K562 (cell line): Measurements from ENCODE around the gene TXNRD2. TPM values are rescaled to one million over a fixed set of nuclear protein-coding genes. Genes with fewer than 3 reads are reported as not detected.

ENCODE experiments used
- FOXA3 ChIP-seq, 2 experiments: fragments of 450-650 bp in 1 of 2; sonication (generic) in 1 of 2; formaldehyde crosslinking; IDR thresholded peaks in 1 of 2; conservative IDR thresholded peaks in 1 of 2; 2 replicates each; pipeline versions ENCODE4 v1.4.0 to v1.8.0; 2020 to 2022; ENCODE audit warnings: mild to moderate bottlenecking in 2 of 2, missing genetic modification reagents in 1 of 2
- MAFF ChIP-seq: IDR thresholded peaks from 2 replicates; pipeline ENCODE4 v1.6.1; 2012; ENCODE audit warnings: low read length, improper control_type of control experiment
- MAFK ChIP-seq: IDR thresholded peaks from 2 replicates; pipeline ENCODE4 v1.6.1; 2011; ENCODE audit warnings: low read length, improper control_type of control experiment
- TEAD4 ChIP-seq, 2 experiments: sonication (generic) in 1 of 2; formaldehyde crosslinking in 1 of 2; IDR thresholded peaks; 2 replicates each; pipeline versions ENCODE4 v1.6.1 to v1.8.0; 2012 to 2022; ENCODE audit warnings: borderline replicate concordance in 1 of 2, inconsistent platforms in 1 of 2, low read length in 1 of 2, mild to moderate bottlenecking in 1 of 2, missing genetic modification reagents in 1 of 2
- polyA plus RNA-seq, 8 experiments: library from polyadenylated mRNA; depleted of rRNA in 4 of 8; stranded (reverse) in 5 of 8; unstranded in 3 of 8; fragments of >200 nt; fragmentation: Nextera tagmentation in 2 of 8; fragmentation: Illumina TruSeq in 1 of 8; extraction: Ambion mirVana in 2 of 8; extraction: Trizol in 1 of 8; gene quantifications; 2 replicates each; pipeline versions ENCODE4 v1.2.1 to v1.2.3, GENCODE V29; 2011 to 2014; ENCODE audit warnings: inconsistent platforms in 1 of 8, missing spikeins in 1 of 8
- total RNA-seq, 7 experiments: library from RNA; depleted of rRNA in 6 of 7; stranded (reverse); fragments of >200 nt in 6 of 7; fragmentation: Illumina TruSeq in 2 of 7; extraction: Trizol in 2 of 7; gene quantifications; 2 replicates each; pipeline versions ENCODE4 v1.2.1 to v1.2.3, GENCODE V29; 2011 to 2021; ENCODE audit warnings: low replicate concordance in 1 of 7
- TF ChIP-seq, protein P1 (sequence below), 2 experiments: fragments of 450-650 bp in 1 of 2; sonication (generic) in 1 of 2; formaldehyde crosslinking in 1 of 2; IDR thresholded peaks; 2 replicates each; pipeline versions ENCODE4 v1.7.1 to v1.9.0; 2016 to 2022; ENCODE audit warnings: inconsistent platforms in 1 of 2, mild to moderate bottlenecking in 1 of 2, missing genetic modification reagents in 1 of 2
- TF ChIP-seq, protein P2 (sequence below), 2 experiments: fragments of 450-650 bp in 1 of 2; sonication (generic) in 1 of 2; formaldehyde crosslinking; conservative IDR thresholded peaks; 2 replicates each; pipeline versions ENCODE4 v1.4.0 to v1.8.1; 2020 to 2022; ENCODE audit warnings: mild to moderate bottlenecking in 1 of 2, missing genetic modification reagents in 1 of 2
- TF ChIP-seq, protein P3 (sequence below): sonication (generic); formaldehyde crosslinking; IDR thresholded peaks from 2 replicates; pipeline ENCODE4 v1.8.1; 2023; ENCODE audit warnings: mild to moderate bottlenecking, missing genetic modification reagents

TXNRD2 gene
- total and polyA plus RNA-seq, 9 of the 15 experiments (the other 6 are each of a cell fraction or from before 2014, with no cell fraction given): 3.3 to 80.2 (median 49.4) TPM

DNA sequence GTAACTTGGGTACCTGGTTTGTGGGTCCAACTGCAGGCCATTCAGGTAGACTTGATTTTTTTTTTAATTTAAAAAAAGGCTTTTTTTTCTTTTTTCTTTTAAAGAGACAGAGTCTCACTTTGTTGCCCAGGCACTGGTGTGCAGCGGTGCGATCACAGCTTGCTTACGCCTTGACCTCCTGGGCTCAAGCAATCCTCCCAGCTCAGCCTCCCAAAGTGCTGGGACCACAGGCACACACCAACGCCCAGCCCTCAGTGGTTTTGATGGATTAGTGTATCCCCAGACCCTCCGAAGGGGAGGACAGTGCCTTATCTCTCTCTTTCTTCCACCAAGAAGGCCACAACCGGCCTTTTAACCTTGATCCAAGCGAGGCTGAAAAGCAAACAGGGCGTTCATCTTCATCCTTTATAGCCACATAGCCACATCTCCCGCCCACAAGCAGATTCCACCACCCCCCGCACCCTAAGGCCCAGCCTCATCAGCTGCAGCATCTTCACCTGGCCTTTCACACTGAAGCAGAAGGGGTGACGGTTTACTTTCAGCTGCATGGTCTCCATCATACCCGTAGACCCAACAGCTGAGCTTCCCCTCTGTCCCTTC, 17.6 kb downstream of the TXNRD2 start (continued):
- TF ChIP-seq, protein P1, sequence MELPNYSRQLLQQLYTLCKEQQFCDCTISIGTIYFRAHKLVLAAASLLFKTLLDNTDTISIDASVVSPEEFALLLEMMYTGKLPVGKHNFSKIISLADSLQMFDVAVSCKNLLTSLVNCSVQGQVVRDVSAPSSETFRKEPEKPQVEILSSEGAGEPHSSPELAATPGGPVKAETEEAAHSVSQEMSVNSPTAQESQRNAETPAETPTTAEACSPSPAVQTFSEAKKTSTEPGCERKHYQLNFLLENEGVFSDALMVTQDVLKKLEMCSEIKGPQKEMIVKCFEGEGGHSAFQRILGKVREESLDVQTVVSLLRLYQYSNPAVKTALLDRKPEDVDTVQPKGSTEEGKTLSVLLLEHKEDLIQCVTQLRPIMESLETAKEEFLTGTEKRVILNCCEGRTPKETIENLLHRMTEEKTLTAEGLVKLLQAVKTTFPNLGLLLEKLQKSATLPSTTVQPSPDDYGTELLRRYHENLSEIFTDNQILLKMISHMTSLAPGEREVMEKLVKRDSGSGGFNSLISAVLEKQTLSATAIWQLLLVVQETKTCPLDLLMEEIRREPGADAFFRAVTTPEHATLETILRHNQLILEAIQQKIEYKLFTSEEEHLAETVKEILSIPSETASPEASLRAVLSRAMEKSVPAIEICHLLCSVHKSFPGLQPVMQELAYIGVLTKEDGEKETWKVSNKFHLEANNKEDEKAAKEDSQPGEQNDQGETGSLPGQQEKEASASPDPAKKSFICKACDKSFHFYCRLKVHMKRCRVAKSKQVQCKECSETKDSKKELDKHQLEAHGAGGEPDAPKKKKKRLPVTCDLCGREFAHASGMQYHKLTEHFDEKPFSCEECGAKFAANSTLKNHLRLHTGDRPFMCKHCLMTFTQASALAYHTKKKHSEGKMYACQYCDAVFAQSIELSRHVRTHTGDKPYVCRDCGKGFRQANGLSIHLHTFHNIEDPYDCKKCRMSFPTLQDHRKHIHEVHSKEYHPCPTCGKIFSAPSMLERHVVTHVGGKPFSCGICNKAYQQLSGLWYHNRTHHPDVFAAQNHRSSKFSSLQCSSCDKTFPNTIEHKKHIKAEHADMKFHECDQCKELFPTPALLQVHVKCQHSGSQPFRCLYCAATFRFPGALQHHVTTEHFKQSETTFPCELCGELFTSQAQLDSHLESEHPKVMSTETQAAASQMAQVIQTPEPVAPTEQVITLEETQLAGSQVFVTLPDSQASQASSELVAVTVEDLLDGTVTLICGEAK (IDR thresholded peaks at IDR 0.05): no peak
- TF ChIP-seq, protein P1 (CRISPR knock-in tag; IDR thresholded peaks at IDR 0.05): 0 out of 2 replicates have a peak, but pooled peaks have one; percentile 3
- TF ChIP-seq, protein P2, sequence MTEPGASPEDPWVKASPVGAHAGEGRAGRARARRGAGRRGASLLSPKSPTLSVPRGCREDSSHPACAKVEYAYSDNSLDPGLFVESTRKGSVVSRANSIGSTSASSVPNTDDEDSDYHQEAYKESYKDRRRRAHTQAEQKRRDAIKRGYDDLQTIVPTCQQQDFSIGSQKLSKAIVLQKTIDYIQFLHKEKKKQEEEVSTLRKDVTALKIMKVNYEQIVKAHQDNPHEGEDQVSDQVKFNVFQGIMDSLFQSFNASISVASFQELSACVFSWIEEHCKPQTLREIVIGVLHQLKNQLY (CRISPR knock-in tag; conservative IDR thresholded peaks at IDR 0.05): 0 out of 4 replicates have a peak, but pooled peaks of 1 of the 2 experiments have one; percentile 24
- TF ChIP-seq MAFK (peak; percentile 33; the same call in 1 of the 2 replicates), MAFF (0 out of 2 replicates have a peak, but pooled peaks have one; percentile 13), FOXA3 (CRISPR knock-in tag; conservative IDR thresholded peaks at IDR 0.05 in 1 of 2, IDR thresholded peaks at IDR 0.05 in 1 of 2) (0 out of 4 replicates have a peak, but pooled peaks of 1 of the 2 experiments have one; percentile 52), TEAD4 (IDR thresholded peaks at IDR 0.05; ENCODE audit: low read length) (no peak), TEAD4 (CRISPR knock-in tag; IDR thresholded peaks at IDR 0.05; ENCODE audit: borderline replicate concordance) (peak; percentile 79; the same call in 1 of the 2 replicates)
- TF ChIP-seq, protein P3, sequence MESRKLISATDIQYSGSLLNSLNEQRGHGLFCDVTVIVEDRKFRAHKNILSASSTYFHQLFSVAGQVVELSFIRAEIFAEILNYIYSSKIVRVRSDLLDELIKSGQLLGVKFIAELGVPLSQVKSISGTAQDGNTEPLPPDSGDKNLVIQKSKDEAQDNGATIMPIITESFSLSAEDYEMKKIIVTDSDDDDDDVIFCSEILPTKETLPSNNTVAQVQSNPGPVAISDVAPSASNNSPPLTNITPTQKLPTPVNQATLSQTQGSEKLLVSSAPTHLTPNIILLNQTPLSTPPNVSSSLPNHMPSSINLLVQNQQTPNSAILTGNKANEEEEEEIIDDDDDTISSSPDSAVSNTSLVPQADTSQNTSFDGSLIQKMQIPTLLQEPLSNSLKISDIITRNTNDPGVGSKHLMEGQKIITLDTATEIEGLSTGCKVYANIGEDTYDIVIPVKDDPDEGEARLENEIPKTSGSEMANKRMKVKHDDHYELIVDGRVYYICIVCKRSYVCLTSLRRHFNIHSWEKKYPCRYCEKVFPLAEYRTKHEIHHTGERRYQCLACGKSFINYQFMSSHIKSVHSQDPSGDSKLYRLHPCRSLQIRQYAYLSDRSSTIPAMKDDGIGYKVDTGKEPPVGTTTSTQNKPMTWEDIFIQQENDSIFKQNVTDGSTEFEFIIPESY (CRISPR knock-in tag): peak; percentile 98
